Spleen (tissue), 11 donors: ENCODE measurements around the gene POLR1C. TPM values are rescaled to one million over a fixed set of nuclear protein-coding genes. Genes with fewer than 3 reads are reported as not detected.

Experiments used
- DNase-seq: peaks from one replicate; pipeline ENCODE4 v3.0.0-alpha.2; 2020
- H3K27ac ChIP-seq, 8 donors: fragments of 200-600 bp; sonication (generic) in 7 of 8; 1 replicate in 4 of 8; 2 replicates in 4 of 8; pipeline versions ENCODE4 v1.5.0 to v1.8.0; 2016 to 2021; ENCODE audit warnings: inconsistent platforms in 4 of 8, mild to moderate bottlenecking in 4 of 8, moderate library complexity in 1 of 8
- H3K27me3 ChIP-seq, 7 donors: fragments of 200-600 bp; sonication (generic) in 6 of 7; replicated peaks in 1 of 7; 1 replicate in 4 of 7; 2 replicates in 3 of 7; pipeline versions ENCODE4 v1.5.0 to v1.8.0; 2016 to 2021; ENCODE audit warnings: inconsistent platforms in 3 of 7, mild to moderate bottlenecking in 1 of 7
- H3K36me3 ChIP-seq, 6 donors: fragments of 200-600 bp; sonication (generic) in 5 of 6; 1 replicate in 4 of 6; 2 replicates in 2 of 6; pipeline versions ENCODE4 v1.5.0 to v1.8.0; 2016 to 2021; ENCODE audit warnings: inconsistent platforms in 2 of 6
- H3K4me1 ChIP-seq, 6 donors: fragments of 200-600 bp; sonication (generic) in 5 of 6; 1 replicate in 3 of 6; 2 replicates in 3 of 6; pipeline versions ENCODE4 v1.5.0 to v1.8.0; 2016 to 2021; ENCODE audit warnings: inconsistent platforms in 3 of 6
- H3K4me3 ChIP-seq, 8 donors: fragments of 200-600 bp; sonication (generic) in 7 of 8; 1 replicate in 4 of 8; 2 replicates in 4 of 8; pipeline versions ENCODE4 v1.5.0 to v1.8.0; 2016 to 2021; ENCODE audit warnings: inconsistent platforms in 4 of 8, mild to moderate bottlenecking in 4 of 8, moderate library complexity in 2 of 8
- H3K9me3 ChIP-seq, 8 donors: fragments of 200-600 bp; sonication (generic) in 7 of 8; 1 replicate in 4 of 8; 2 replicates in 4 of 8; pipeline versions ENCODE4 v1.5.0 to v1.8.0; 2016 to 2021; ENCODE audit warnings: inconsistent platforms in 4 of 8
- CTCF ChIP-seq, 11 experiments: fragments of 200-600 bp in 7 of 11; fragments of 450-650 bp in 4 of 11; sonication (generic) in 4 of 11; IDR thresholded peaks in 8 of 11; conservative IDR thresholded peaks in 3 of 11; 1 replicate in 7 of 11; 2 replicates in 4 of 11; pipeline versions ENCODE4 v1.4.0 to v1.8.0; 2016 to 2021; ENCODE audit warnings: antibody characterized with exemption in 11 of 11, inconsistent platforms in 4 of 11, mild to moderate bottlenecking in 1 of 11
- POLR2A ChIP-seq, 3 donors: fragments of 450-650 bp; IDR thresholded peaks; one replicate each; pipeline ENCODE4 v1.5.1; 2017; ENCODE audit warnings: antibody characterized with exemption in 3 of 3, mild to moderate bottlenecking in 1 of 3
- POLR2AphosphoS5 ChIP-seq, 3 donors: sonication (generic); formaldehyde crosslinking; IDR thresholded peaks; one replicate each; pipeline ENCODE4 v1.5.1; 2017; ENCODE audit warnings: antibody characterized with exemption in 3 of 3
- WGBS, 5 donors: extraction: QIAGEN DNeasy Blood & Tissue Kit in 3 of 5; methylation state at CpG; one replicate each; pipeline versions ENCODE4 v1.1.5 to v1.1.7; 2013 to 2018; 5-methylcytosine and 5-hydroxymethylcytosine counted together
- intact Hi-C: fragments of 100-400 bp; cut with DNase I; formaldehyde crosslinking; loops from one replicate; pipeline ENCODE4 v1.15.0; 2023; ENCODE audit warnings: low total_unique reads
- polyA plus RNA-seq, 3 donors: library from polyadenylated mRNA; stranded (reverse); fragments of 200-250 nt; gene quantifications; one replicate each; pipeline ENCODE4 v1.2.1, GENCODE V29; 2013
- total RNA-seq, 7 donors: library from RNA; depleted of rRNA in 3 of 7; stranded (reverse); fragments of >200 nt in 3 of 7; fragmentation: NEBNext Ultra II Directional in 4 of 7; extraction: Animal tissue kit (Norgen Biotek cat#: 25700) in 4 of 7; gene quantifications; one replicate each; pipeline versions ENCODE4 v1.1.0 to v1.2.1, GENCODE V29; 2016 to 2021
- donor health status: healthy with polysubstance abuse.
- donor health status: DM: no; HTN: no; CAD: no; lungs with moderate emphysema.
- donor health status: DM: no; HTN: no; CAD: no.
- donor health status: Bipolar disorder and iron deficiency.
- donor health status: healthy.
- donor health status: DM: no; HTN: no; CAD: no.
- donor health status: DM: yes; HTN: yes; CAD: no.

Gene POLR1C
- total and polyA plus RNA-seq, 10 donors: 24.1 to 32.6 (median 28.2) TPM

GRCh38 chr6:43490523-43490939 lies 26.4 kb upstream of the POLR1C start:
- peaks cover 0 to 47% (median 0%) of the 10 kb centered on the region in 6 donors for H3K36me3 ChIP-seq
- DNase-seq: no peak
- peaks cover 0 to 20% (median 9%) of the 10 kb centered on the region in 6 donors for H3K4me1 ChIP-seq
- no peaks in the 10 kb centered on the region for H3K27me3 ChIP-seq
- intact Hi-C loops: no loop called here
- 74 to 89% (median 84%) methylated on average over 4 to 6 of the region's 6 CpGs for WGBS, 5 donors
- TF ChIP-seq POLR2AphosphoS5 (IDR thresholded peaks at IDR 0.05) (no peak), POLR2A (IDR thresholded peaks at IDR 0.05) (no peak), CTCF (IDR thresholded peaks at IDR 0.05 in 8 of 11, conservative IDR thresholded peaks at IDR 0.05 in 3 of 11) (no peak)
- H3K27ac ChIP-seq: no peak overlapping the region
- no peak overlapping the region for H3K4me3 ChIP-seq
- H3K9me3 ChIP-seq: no peaks in the 10 kb centered on the region

- H3K36me3 ChIP-seq: peaks cover 0 to 33% (median 0%) of the 10 kb centered on the region in 6 donors
- WGBS, 5 donors: 74 to 96% (median 78%) methylated on average over 2 to 10 of the region's 10 CpGs
- no peaks in the 10 kb centered on the region for H3K9me3 ChIP-seq
- intact Hi-C loops: no loop called here
- TF ChIP-seq POLR2A (IDR thresholded peaks at IDR 0.05) (no peak), CTCF (IDR thresholded peaks at IDR 0.05 in 8 of 11, conservative IDR thresholded peaks at IDR 0.05 in 3 of 11) (no peak), POLR2AphosphoS5 (IDR thresholded peaks at IDR 0.05) (peak in 1 of 3 donors; percentile 31)
- H3K4me3 ChIP-seq: no peak overlapping the region
- DNase-seq: no peak
- H3K27ac ChIP-seq: peak overlapping the region in 1 of 8 donors; percentile 9
- H3K4me1 ChIP-seq: peaks cover 0 to 20% (median 14%) of the 10 kb centered on the region in 6 donors
- no peaks in the 10 kb centered on the region for H3K27me3 ChIP-seq
Measured at GRCh38 chr6:43491750-43492661, 24.9 kb upstream of the POLR1C start.

GRCh38 chr6:43492673-43493072 lies 24.2 kb upstream of the POLR1C start:
- H3K36me3 ChIP-seq: peaks cover 0 to 36% (median 1%) of the 10 kb centered on the region in 6 donors
- H3K9me3 ChIP-seq: no peaks in the 10 kb centered on the region
- WGBS, 5 donors: 80 to 89% (median 83%) methylated on average over 2 to 3 of the region's 3 CpGs
- H3K4me3 ChIP-seq: no peak overlapping the region
- H3K4me1 ChIP-seq: peaks cover 0 to 20% (median 14%) of the 10 kb centered on the region in 6 donors
- H3K27me3 ChIP-seq: no peaks in the 10 kb centered on the region
- intact Hi-C loops: no loop called here
- TF ChIP-seq POLR2A (IDR thresholded peaks at IDR 0.05) (no peak), CTCF (IDR thresholded peaks at IDR 0.05 in 8 of 11, conservative IDR thresholded peaks at IDR 0.05 in 3 of 11) (no peak), POLR2AphosphoS5 (IDR thresholded peaks at IDR 0.05) (no peak)
- H3K27ac ChIP-seq: peak overlapping the region in 1 of 8 donors; percentile 9
- no peak for DNase-seq

GRCh38 chr6:43493230-43493629 lies 23.7 kb upstream of the POLR1C start:
- no peak for DNase-seq
- 83 to 94% (median 84%) methylated on average over 2 of the region's 2 CpGs for WGBS, 5 donors
- peaks cover 0 to 20% (median 14%) of the 10 kb centered on the region in 6 donors for H3K4me1 ChIP-seq
- no peaks in the 10 kb centered on the region for H3K27me3 ChIP-seq
- intact Hi-C loops: no loop called here
- no peaks in the 10 kb centered on the region for H3K9me3 ChIP-seq
- H3K27ac ChIP-seq: no peak overlapping the region
- no peak overlapping the region for H3K4me3 ChIP-seq
- H3K36me3 ChIP-seq: peaks cover 0 to 39% (median 6%) of the 10 kb centered on the region in 6 donors
- no peak for TF ChIP-seq CTCF (IDR thresholded peaks at IDR 0.05 in 8 of 11, conservative IDR thresholded peaks at IDR 0.05 in 3 of 11)
- TF ChIP-seq POLR2AphosphoS5 (IDR thresholded peaks at IDR 0.05): no peak
- no peak for TF ChIP-seq POLR2A (IDR thresholded peaks at IDR 0.05)
